Measurements from ENCODE around the gene WDR3. TPM values are rescaled to one million over a fixed set of nuclear protein-coding genes. Genes with fewer than 3 reads are reported as not detected.
"Not testable (repeated sequence)": the region's sequence is repeated elsewhere in the genome, so short reads cannot be mapped to it uniquely, and the experiment has no call there.

WDR3 gene
- total and polyA plus RNA-seq, 10 of the 15 experiments (the other 5 are each of a cell fraction or from before 2014, with no cell fraction given) = 24.0 to 66.5 (median 42.9) TPM

DNA sequence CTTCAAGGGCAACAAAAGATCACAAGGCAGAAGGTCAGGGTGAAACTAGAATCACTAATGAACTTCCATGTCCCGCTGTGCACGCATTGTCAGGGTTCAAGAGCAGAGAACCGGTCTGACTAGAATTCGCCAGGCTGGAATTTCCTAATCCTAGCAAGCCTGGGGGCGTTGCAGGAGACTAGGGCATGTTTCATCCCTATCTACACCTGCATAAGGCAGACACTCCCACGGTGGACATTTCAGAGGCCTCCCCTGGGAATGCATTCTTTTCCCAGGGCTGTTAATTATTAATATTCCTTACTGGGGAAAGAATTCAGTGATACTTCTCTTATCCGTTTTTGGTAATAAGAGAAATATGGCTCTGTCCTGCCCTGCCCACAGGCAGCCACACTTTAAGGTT, 6.8 kb upstream of the WDR3 start:
- H3K27me3 ChIP-seq (replicated peaks in 1 of 2; ENCODE audit: control insufficient read depth in 2 of 2, insufficient read depth in 2 of 2, low read length in 1 of 2); H2AFZ ChIP-seq (ENCODE audit: control insufficient read depth, low read depth, low read length); intact Hi-C loops (cut with micrococcal nuclease; ENCODE audit: unreplicated experiment); H3K9me3 ChIP-seq (replicated peaks; ENCODE audit: control insufficient read depth, insufficient read depth, low read length); SMC1A ChIA-PET (ENCODE audit: uncharacterized antibody, unreplicated experiment); DNase-seq (ENCODE audit: low read depth, low spot score); H3K9ac ChIP-seq (ENCODE audit: control insufficient read depth, insufficient read depth, low read length); H3K27ac ChIP-seq (ENCODE audit: control insufficient read depth, insufficient read depth); RAD21 ChIA-PET (ENCODE audit: unreplicated experiment); FAIRE-seq; H4K20me1 ChIP-seq (ENCODE audit: control insufficient read depth, insufficient read depth); CTCF ChIA-PET; H3K4me1 ChIP-seq (ENCODE audit: control insufficient read depth, insufficient read depth, low read length); BruUV-seq (replicated peaks); H3K79me2 ChIP-seq (ENCODE audit: control insufficient read depth, insufficient read depth, low read length); POLR2A ChIA-PET; H3K4me2 ChIP-seq (ENCODE audit: control insufficient read depth, insufficient read depth); H3K4me3 ChIP-seq; in situ Hi-C loops (cut with MboI); H3K36me3 ChIP-seq (ENCODE audit: control insufficient read depth in 2 of 2, insufficient read depth in 2 of 2, low read length in 1 of 2); ATAC-seq: not testable (repeated sequence)
- WGBS (ENCODE audit: insufficient coverage, insufficient replicate concordance, low lambda C conversion rate, missing lambda C conversion rate) = 92% methylated on average over 5 of the region's 7 CpGs

DNA sequence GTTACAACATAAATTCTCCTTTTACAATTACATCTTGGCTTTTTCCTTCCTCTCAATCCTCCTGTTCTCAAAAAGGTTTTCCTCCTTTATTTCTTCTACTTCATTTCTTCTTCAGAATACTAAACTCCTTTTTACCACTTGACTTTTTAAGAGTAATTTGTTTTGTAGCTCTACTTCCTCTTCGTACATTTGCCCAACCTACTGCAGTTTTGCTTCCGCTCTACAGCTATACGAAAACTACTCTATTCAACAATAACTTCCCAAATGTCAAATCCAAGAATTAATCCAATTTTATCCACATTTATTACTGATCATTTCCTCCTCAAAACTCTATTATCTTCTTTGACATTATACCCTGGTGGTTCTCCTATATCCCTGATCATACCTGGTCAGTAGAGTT, 3.6 kb upstream of the WDR3 start:
- in situ Hi-C loops (cut with MboI) = no loop called here
- FAIRE-seq (no peak), DNase-seq (ENCODE audit: low read depth, low spot score) (no peak), ATAC-seq (no peak)
- H3K9me3 ChIP-seq (replicated peaks; ENCODE audit: control insufficient read depth, insufficient read depth, low read length) = no peaks in the 10 kb centered on the region
- no peaks in the 10 kb centered on the region; the same call in 1 of the 2 replicates for H4K20me1 ChIP-seq (ENCODE audit: control insufficient read depth, insufficient read depth)
- no peak overlapping the region for H3K9ac ChIP-seq (ENCODE audit: control insufficient read depth, insufficient read depth, low read length)
- H2AFZ ChIP-seq (ENCODE audit: control insufficient read depth, low read depth, low read length) = no peak overlapping the region
- H3K4me1 ChIP-seq (ENCODE audit: control insufficient read depth, insufficient read depth, low read length) = no peaks in the 10 kb centered on the region
- ChIA-PET SMC1A (ENCODE audit: uncharacterized antibody, unreplicated experiment) (no interaction called here), POLR2A (no interaction called here), CTCF (interaction anchor here (1.0 to 5.1 kb wide), 3 partner anchors 12 to 30 kb away, joined by 3 to 33 read pairs (median 5); no protein-coding TSS in a partner anchor), RAD21 (ENCODE audit: unreplicated experiment) (interaction anchor here (0.7 kb wide), 1 partner anchor 57 kb away, joined by 3 read pairs; no protein-coding TSS in a partner anchor)
- no peak overlapping the region for H3K27ac ChIP-seq (ENCODE audit: control insufficient read depth, insufficient read depth)
- intact Hi-C loops (cut with micrococcal nuclease; ENCODE audit: unreplicated experiment) = loop anchor here (5.0 kb wide), 1 partner anchor 1731 kb away; no protein-coding TSS in a partner anchor
- no peak overlapping the region for H3K4me2 ChIP-seq (ENCODE audit: control insufficient read depth, insufficient read depth)
- no peaks in the 10 kb centered on the region for H3K27me3 ChIP-seq (replicated peaks in 1 of 2; ENCODE audit: control insufficient read depth in 2 of 2, insufficient read depth in 2 of 2, low read length in 1 of 2)
- H3K79me2 ChIP-seq (ENCODE audit: control insufficient read depth, insufficient read depth, low read length) = peaks cover 31% of the 10 kb centered on the region
- 96% methylated on average over 3 of the region's 3 CpGs for WGBS (ENCODE audit: insufficient coverage, insufficient replicate concordance, low lambda C conversion rate, missing lambda C conversion rate)
- BruUV-seq (replicated peaks) = no TSS peak
- no peak overlapping the region for H3K4me3 ChIP-seq
- H3K36me3 ChIP-seq (ENCODE audit: control insufficient read depth in 2 of 2, insufficient read depth in 2 of 2, low read length in 1 of 2) = no peaks in the 10 kb centered on the region
- TF ChIP-seq ZNF24 (IDR thresholded peaks at IDR 0.05) (peak; percentile 46; the same call in 1 of the 2 replicates), NR2C2 (IDR thresholded peaks at IDR 0.05; ENCODE audit: borderline replicate concordance, control insufficient read depth, insufficient read length, low read depth) (no peak), MYC (IDR thresholded peaks at IDR 0.05; ENCODE audit: insufficient read depth, insufficient read length, insufficient replicate concordance, low read length, severe bottlenecking) (no peak)
- TF ChIP-seq, protein P1, sequence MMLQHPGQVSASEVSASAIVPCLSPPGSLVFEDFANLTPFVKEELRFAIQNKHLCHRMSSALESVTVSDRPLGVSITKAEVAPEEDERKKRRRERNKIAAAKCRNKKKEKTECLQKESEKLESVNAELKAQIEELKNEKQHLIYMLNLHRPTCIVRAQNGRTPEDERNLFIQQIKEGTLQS (IDR thresholded peaks at IDR 0.05; ENCODE audit: borderline replicate concordance, extremely low read depth, low read depth, low read length) = no peak
